B cell (primary cell): Measurements from ENCODE around the gene MIA3.

ENCODE experiments used
- EZH2 ChIP-seq: IDR thresholded peaks from 2 replicates; pipeline ENCODE4 v1.6.1; 2012; ENCODE audit warnings: borderline replicate concordance, low read depth, mild to moderate bottlenecking, moderate library complexity, low read length; ENCODE audit not compliant: insufficient read depth, poor library complexity, severe bottlenecking
- TF ChIP-seq, protein P1 (sequence below): fragments of 200-600 bp; IDR thresholded peaks from one replicate; pipeline ENCODE4 v1.8.0; 2022; ENCODE audit warnings: antibody characterized with exemption, mild to moderate bottlenecking

DNA sequence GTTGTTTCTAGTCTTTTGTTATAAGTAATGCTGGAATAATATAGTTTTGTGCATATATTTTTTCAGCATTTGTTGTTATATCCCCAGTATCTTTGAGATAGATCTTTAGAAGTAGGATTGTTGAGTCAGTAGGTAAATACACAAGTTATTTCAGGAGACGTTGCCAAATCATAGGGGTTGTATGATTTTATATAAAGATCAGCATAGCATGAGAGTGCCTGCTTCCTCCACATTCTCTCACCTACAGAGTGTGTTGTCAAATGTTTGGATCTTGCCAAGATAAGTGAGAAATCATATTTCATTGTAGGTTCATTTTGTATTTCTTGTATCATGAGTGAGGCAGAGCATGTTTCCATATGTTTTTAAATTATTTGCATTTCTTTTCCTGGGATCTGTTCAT lies 24.6 kb downstream of the MIA3 start:
- TF ChIP-seq, protein P1, sequence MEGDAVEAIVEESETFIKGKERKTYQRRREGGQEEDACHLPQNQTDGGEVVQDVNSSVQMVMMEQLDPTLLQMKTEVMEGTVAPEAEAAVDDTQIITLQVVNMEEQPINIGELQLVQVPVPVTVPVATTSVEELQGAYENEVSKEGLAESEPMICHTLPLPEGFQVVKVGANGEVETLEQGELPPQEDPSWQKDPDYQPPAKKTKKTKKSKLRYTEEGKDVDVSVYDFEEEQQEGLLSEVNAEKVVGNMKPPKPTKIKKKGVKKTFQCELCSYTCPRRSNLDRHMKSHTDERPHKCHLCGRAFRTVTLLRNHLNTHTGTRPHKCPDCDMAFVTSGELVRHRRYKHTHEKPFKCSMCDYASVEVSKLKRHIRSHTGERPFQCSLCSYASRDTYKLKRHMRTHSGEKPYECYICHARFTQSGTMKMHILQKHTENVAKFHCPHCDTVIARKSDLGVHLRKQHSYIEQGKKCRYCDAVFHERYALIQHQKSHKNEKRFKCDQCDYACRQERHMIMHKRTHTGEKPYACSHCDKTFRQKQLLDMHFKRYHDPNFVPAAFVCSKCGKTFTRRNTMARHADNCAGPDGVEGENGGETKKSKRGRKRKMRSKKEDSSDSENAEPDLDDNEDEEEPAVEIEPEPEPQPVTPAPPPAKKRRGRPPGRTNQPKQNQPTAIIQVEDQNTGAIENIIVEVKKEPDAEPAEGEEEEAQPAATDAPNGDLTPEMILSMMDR = no peak
- TF ChIP-seq EZH2 = no peak
